SK-MEL-5 (cell line): ENCODE data around the gene ZFP36. TPM values are rescaled to one million over a fixed set of nuclear protein-coding genes. Genes with fewer than 3 reads are reported as not detected.
A peak's percentile ranks its signal among the peaks of the same experiment; 100 is the strongest.

ENCODE experiments used
- DNase-seq: peaks from one replicate; pipeline ENCODE4 v3.0.0-alpha.2; 2016; ENCODE audit warnings: low read depth, low spot score
- in situ Hi-C: cut with HindIII; loops from 2 replicates; pipeline ENCODE4 v1.10.0; 2016; ENCODE audit warnings: low sequenced_read_pairs, high pct_unique_total_duplicates, low pct_unique_long_range_greater_than_20kb
- total RNA-seq: library from RNA; depleted of rRNA; stranded (reverse); fragments of >200 nt; shearing (Covaris generic); gene quantifications from 2 replicates; pipeline ENCODE4 v1.2.3, GENCODE V29; 2014

The ZFP36 gene
- total RNA-seq, 1 experiment from 2014 or later: 2.6 TPM

DNA sequence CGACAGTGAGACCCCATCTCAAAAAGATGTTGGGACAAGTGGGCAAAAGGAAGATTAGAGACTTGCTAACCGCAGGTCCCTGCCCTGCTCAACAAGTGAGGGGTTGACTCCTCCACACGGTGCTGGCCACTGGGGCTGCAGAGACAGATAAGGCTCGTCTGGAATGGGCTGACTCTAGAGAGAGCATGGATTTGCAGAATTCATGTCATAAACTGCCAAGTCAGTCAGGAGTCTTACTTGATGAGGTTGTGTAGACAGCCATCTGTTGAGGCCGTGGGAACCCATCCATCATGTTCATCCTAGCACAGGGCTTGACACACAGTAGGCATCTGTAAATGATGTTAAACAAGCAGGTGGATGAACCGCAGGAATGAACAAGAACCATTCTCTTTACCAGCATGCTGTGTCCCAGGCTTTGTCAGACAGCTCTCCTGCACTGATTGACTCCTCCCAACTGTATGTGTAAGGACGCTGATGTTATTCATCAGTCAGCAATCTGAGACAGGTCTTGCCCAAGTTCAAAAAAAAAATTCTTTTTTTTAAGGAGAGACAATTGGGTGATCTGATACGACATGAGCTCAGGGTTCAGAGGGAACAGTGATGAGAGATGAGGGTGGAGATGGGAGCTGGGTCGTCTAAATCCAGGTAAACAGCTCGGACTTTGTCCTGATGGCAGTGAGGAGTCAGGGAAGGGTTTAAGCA lies 24.6 kb upstream of the ZFP36 start:
- no peak for DNase-seq
- in situ Hi-C loops: no loop called here

DNA sequence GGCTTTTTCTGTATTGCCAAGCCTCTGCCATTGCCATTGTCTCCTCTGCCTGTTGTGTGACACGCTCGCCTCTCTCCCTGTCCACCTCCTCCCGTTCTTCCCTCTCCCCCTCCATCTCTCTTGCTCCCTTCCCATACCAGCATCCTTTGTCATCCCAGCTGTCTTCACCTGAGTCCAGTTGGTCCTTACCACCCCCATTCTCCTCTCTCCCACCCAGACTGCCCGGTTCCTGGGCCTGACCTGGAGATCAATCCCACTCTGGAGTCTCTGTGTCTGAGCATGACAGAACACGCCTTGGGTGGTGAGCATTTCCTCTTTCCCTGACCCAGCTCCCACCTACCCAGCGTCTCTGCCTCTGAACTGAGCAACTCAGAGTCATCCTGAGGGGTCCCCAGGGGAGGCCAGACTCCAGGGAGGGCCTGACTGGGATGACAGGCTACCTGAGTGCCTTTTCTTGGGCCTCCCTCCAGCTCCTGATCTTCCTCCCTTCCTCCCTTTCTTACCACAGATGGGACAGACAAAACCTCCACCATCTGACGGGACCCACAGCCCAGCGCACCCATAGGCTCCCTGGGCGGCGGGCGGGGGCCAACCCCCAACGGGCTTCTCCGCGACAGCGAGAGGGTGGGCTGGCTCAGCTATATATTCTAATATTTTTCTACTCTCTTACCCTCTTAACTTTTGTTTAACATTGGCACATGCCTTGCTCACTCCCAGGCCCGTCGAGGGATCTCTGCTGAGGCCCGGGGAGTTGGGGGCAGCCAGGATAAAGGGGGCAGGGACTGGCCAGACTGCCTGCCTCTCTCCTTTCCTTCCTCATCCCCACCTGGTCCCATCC lies 23.4 kb upstream of the ZFP36 start:
- no peak for DNase-seq
- in situ Hi-C loops: no loop called here

DNA sequence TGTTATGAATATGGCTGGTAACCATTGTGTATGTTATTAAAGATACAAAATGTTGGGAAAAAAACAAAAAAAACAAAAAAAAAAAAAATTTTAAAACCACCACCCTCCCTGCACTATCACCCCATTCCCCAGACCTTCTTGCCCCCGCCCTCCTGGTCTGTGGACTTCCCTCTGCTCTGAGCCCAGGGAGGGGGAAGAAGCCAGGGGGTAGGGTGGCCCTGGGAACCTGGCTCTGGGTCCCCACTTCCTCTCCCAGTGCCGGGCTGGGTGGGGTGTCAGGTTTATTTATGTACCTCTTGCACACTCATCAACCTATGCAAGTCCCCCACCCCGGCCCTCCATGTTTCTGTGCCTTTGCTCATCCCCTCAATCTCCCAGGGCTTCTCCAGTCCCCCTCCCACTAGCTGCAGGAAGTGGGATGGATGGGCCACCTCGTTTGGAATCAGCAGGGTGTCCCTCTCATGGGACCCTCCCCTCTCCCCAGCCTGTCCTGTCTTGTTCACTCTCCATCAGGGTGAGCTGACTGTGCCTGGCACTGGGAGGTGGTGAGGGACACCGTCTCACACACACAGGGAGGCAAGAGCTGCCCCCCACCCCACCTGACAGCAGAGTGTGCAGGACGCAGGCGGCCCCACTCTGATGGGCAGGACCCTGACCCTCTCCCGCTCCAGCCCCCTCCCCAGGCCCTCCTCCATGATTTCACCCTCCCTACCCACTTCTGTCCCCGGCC lies 21.6 kb upstream of the ZFP36 start:
- in situ Hi-C loops: no loop called here
- no peak for DNase-seq

DNA sequence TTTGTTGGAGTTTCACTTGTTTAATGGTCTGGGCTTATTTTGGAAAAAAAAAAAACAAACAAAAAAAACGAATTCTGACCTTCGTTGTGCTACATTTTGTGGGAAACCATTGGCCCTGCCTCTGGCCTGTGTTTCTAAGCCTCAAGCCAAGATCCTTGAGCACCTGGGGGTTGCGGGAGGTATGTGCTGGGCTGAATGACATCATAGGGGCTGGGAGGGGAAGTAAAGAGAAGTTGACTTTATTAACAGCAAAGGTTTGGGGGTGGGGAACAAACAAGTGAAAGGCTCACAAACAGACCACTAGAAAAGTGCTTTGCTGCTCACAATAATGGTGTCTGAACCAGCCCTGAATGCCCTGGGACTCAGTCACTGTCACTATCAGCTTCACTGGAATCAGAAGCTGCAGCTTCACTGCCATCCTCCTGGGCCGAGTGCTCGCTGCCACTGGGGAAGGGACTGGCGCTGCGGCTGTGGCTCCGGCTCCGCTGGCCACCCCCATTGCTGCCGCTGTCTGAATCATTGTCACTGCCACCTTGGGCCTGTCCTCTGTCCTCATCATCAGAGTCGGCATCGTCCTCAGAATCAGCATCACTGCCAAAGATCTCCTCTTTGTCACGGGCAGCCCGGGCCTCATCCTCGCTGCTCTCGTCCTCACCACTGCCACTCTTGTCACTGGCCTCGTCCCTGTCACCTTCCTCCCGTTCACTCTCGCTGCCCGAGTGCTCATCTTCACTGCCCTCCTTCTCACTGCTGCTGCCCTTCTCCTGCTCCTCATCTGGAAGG lies 20.8 kb upstream of the ZFP36 start:
- no peak for DNase-seq
- in situ Hi-C loops: no loop called here

DNA sequence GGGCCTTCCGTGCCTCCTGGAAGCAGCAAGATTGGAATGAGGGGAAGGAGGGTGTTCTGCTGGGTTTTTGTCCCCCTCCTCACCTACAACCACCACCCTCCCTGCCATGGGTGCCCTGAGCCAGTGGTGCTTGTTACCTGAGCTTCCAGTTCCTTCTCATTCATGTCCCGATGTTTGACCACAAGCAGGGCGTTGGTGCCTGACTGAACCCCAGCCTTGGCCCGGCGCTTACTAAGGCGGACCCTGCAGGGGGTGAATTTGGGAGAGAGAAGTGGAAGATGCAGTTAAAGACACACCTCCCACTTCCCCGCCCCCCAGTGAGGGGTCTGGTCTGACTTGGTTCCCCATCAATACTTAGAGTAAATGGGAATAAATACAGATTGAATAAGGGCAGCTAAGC lies 20.1 kb upstream of the ZFP36 start:
- no peak for DNase-seq
- in situ Hi-C loops: no loop called here

DNA sequence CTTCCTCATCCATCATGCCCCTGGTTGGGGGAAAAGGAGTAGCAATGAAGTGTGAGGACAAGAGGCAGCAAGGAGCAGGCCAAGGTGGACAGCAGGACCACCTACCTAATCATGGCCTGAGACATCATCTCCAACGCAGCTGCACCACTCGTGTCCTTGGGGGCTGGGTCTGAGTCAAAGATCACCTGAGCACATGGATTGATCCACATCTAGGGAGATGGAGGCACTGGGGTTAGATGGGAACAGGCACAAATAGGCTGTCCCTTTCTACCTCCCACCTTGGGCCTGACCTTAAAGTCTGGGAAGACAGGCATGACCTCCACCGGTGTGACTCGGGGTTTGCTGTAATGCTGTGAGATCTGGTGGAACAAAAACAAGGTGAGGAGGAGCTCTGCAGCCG lies 18.0 kb upstream of the ZFP36 start:
- DNase-seq: no peak
- in situ Hi-C loops: no loop called here

DNA sequence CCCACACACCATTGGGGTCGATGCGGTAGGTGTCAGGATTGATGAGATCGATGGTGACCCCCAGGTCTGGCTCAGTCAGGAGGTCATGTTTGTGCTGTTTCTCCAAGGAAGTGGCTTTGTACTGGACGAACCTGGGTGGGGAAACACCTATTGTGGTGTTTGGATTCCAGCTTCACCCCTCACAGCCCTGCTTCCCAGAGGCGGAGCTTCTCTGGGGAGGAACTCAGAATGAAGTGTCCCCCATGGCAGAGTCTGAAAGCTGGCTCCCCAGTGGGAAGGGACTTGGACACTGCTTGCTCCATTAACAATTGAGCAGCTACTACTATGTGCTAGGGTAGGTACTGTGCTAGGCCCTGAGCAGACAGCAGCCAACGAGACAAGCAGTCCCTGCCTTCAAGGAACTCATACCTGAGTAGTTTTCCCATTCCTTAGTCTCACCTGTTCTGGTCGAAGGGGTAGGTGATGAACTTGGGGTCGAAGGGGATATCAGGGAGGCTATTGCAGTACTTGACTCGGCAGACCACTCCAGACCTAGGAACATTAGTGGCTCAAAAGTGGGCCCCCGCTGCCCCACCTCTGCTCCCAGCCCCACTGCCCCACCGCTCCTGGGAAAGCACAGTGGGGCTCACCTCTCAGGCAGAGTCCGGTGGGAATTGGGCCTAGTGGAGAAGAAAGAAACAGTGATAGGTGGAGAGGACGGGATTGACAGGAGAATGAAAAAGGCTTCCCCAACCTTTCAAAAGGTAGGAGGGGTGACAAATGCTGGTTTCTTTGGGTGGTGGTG lies 16.8 kb upstream of the ZFP36 start:
- no peak for DNase-seq
- in situ Hi-C loops: no loop called here

DNA sequence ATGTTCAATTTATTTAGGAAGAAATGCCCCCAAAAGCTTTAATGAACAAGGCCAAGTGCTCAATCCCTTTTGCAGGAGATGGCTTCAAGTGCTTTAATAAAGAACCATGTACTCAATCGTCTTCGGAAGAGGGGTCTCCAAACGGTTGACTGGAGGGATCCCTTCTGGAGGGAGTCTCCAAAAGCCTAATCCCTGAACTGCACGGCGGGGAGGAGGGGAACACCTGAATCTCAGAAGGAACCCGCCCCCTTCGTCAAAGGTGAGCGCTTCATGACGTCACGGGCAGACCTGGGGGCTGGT lies 16.2 kb upstream of the ZFP36 start:
- in situ Hi-C loops: no loop called here
- no peak for DNase-seq

DNA sequence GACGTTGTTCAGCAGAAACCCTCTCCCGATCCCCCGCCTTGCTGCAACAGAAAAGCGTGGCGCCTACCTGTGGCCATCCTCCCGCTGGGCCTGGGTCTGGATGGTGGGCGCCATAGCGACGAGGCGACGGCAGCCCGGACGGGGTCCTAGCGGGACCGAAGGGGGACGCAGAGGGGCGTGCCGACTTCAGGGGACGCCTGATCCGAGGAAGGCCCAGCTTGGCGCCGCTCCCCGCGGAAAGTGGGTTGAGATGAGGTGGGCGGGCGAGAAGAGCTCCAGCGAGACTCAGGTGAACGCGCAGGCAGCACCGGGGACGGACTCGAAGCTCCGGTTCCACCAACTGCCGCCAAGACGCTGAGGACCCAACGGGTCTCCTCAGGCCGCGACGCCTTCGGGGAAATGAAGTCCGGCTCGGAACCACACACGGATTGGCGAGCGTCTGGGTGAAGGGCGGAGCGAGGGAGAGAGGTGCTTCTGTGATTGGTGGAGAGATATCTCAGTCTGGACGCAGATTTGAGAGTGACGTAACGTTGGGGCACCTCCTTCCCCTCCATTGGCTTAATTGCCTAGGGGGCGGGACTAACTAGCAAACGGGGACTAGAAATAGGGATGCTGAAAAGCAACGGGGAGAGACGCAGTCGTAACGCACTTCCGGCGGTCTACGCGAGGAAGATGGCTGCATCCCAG lies 15.8 kb upstream of the ZFP36 start, which contains the start of the genes MED29 and PAF1:
MED29 (plus strand) TSS at position 628 of the 687 bp plus-strand sequence; CDS start at position 673, 45 bp downstream.
PAF1 (minus strand) TSS at position 356 of the 687 bp plus-strand sequence; CDS start at position 114, 242 bp downstream.
- in situ Hi-C loops: no loop called here
- DNase-seq: peak; percentile 100

DNA sequence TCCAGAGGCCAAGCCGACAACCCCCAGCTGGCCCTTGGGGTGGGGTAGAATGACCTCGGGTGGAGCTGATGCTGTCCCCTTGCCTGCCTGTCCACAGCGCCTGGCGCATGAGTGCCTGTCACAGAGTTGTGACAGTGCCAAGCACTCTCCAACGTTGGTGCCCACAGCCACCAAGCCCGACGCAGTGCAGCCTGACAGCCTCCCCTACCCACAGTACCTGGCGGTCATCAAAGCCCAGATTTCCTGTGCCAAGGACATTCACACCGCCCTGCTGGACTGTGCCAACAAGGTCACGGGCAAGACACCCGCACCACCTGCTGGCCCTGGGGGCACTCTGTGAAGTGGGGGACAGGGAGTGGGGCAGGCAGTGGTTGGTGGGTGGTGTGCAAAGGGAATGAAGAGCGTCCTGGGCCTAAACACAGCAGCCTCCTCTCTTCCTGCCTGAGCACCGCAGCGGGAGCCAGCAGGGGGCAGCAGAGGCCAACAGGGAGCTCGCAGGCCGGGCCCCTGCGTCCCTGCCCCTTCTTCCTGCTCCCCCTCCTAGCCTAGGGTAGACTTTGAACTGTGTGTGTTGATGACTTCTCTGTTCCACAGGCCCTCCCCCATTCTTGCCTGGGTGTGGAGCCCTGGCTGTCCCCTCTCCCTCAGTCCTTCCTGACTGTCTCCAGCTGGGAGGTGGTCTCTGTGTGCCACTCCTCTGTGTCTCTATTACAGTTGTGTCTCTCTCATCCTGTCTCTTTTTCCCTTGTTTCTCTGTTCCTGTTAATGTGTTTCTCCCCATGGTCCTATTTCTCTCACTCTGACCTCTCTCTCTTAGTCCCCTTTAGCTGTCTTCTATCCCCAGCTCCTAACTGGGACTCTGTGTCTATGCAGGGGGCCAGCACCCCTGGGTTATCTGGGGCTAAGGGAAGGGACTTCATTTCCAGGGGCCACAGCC lies 9.0 kb upstream of the ZFP36 start:
- peak; percentile 81 for DNase-seq
- in situ Hi-C loops: no loop called here

DNA sequence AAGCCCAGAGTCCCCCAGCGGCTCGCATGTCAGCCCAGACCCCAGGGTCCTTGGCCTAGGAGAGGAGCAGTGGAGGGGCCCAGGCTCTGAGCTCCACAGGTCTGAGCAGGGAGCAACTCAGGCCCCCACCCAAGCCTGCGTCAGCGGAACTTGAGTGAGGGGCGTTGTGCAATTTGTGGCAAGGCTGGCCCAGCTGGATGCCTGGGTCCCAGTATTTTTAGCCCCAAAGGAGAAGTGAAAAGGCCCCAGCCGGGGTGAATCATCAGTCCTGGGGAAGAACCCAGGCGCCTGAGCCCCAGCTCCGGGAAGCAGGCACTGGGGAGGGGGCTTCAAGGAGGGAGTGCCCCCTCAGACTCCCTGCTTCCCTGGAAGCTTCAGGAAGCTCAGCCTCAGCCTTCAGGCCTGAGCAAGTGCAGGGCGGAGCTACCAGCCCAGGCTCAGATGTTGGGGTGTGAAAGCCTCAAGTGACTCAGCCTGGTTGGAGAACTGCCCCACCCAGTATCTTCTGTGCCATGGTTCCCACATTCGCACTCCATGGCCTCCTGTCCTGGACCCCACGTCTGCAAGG lies 8.3 kb upstream of the ZFP36 start:
- no peak for DNase-seq
- in situ Hi-C loops: no loop called here

DNA sequence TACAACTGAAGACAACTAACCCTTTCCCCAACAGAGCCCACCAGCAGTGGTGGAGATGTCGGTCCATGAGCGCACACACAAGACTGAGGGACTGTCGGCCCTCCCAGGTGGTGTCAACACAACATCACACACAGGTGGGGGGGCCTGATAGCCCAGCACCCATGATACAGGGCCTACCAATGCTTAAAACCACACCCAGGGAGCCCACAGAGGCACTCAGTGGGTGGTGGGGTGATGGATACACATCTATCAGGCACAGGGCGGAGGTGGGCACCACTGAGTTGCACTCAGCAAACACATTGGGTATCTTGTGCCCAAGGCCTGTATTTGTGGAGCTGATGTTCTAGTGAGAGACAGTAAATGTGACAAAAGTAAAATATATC lies 7.0 kb upstream of the ZFP36 start:
- in situ Hi-C loops: no loop called here
- DNase-seq: no peak

DNA sequence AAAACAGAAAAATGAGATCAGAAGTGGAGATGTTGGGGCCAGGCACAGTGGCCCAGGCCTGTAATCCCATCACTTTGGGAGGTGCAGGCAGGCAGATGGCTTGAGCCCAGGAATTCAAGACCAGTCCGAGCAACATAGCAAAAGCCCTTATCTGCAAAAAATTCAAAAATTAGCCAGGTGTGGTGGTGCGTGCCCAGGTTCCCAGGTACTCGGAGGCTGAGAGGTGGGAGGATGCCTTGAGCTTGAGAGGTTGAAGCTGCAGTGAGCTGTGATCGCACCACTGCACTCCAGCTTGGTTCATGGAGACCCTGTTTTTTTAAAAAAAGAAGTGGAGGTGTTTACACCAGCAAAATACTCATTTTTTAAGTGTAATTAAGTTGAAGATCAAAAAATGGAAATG lies 6.6 kb upstream of the ZFP36 start:
- in situ Hi-C loops: no loop called here
- DNase-seq: no peak

DNA sequence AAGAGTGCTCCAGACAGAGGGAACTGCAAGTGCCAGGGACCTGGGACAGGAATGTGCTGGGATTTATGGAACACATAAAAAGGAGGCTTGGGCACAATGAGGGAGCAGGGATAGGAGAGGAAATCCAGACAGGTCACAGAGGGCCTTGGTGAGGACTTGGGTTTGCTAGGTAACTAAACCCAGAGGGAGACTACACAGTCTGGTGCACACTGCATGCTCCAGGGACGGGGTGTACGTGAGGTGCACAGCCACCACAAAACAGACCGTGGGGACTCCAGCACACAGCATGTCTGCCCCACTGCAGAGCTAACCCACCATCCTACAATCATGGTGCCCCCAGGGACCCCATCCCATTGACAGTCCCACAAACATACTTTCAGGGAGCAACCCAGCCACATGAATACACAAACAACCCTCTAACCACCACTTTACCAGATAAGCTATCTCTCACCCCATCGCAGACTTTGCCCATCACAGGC lies 5.5 kb upstream of the ZFP36 start:
- in situ Hi-C loops: no loop called here
- no peak for DNase-seq
